Mucosa of descending colon (tissue), 3 donors: ENCODE data around the gene RPS14. TPM values are rescaled to one million over a fixed set of nuclear protein-coding genes. Genes with fewer than 3 reads are reported as not detected.

Experiments used
- ATAC-seq: fragments of 200-7000 bp; cut with Tn5 transposase; one replicate; pipeline ENCODE4 v1.9.1; 2020; ENCODE audit warnings: mild to moderate bottlenecking, moderate library complexity
- DNase-seq, 3 donors: peaks; one replicate each; pipeline ENCODE4 v3.0.0-alpha.2; 2020
- H3K36me3 ChIP-seq: fragments of 200-600 bp; one replicate; pipeline ENCODE4 v1.8.0; 2021; ENCODE audit warnings: low read depth, mild to moderate bottlenecking
- H3K4me1 ChIP-seq: fragments of 200-600 bp; one replicate; pipeline ENCODE4 v1.8.0; 2021; ENCODE audit warnings: low read depth, mild to moderate bottlenecking
- H3K4me3 ChIP-seq: fragments of 200-600 bp; one replicate; pipeline ENCODE4 v1.8.0; 2021; ENCODE audit warnings: mild to moderate bottlenecking
- H3K9me3 ChIP-seq: fragments of 200-600 bp; one replicate; pipeline ENCODE4 v1.8.0; 2021; ENCODE audit warnings: mild to moderate bottlenecking
- CTCF ChIP-seq: fragments of 200-600 bp; IDR thresholded peaks from one replicate; pipeline ENCODE4 v1.8.0; 2022; ENCODE audit warnings: antibody characterized with exemption, mild to moderate bottlenecking
- intact Hi-C, 2 donors: fragments of 100-400 bp; cut with DNase I in 1 of 2; cut with micrococcal nuclease in 1 of 2; formaldehyde crosslinking; loops; one replicate each; pipeline versions ENCODE4 v1.11.0 to v1.11.1; 2022; cut with DNase I, micrococcal nuclease
- long read RNA-seq, 2 donors: library from polyadenylated mRNA; unstranded; transcript quantifications; one replicate each; pipeline ENCODE4 v2.0.0, GENCODE V29; 2019 to 2021
- total RNA-seq, 3 donors: library from RNA; stranded (reverse); fragmentation: NEBNext Ultra II Directional in 2 of 3; extraction: Animal tissue kit (Norgen Biotek cat#: 25700) in 2 of 3; gene quantifications; one replicate each; pipeline versions ENCODE4 v1.2.1 to v1.2.4, GENCODE V29; 2021 to 2023
- donor health status: DM: no; HTN: no; CAD: no; lungs with moderate emphysema.
- donor health status: DM: no; HTN: no; CAD: no.
- donor health status: DM: no; HTN: yes; CAD: no.

RPS14 gene
- 1,000 to 10,000 TPM; 1,569 to 1,671 (median 1,618) TPM for total RNA-seq
- long read RNA-seq, donor 1, transcript RPS14-203 (5 exons, 569 nt), result major isoform, 757 of 798 reads
- long read RNA-seq, donor 1, transcript RPS14-205 (3 exons, 3,119 nt), result minor isoform, 6 of 798 reads
- long read RNA-seq, donor 1, partial matches to known transcripts, result 18 of 798 reads
- long read RNA-seq, donor 1, other reads (novel, unspliced or antisense), result 11 of 798 reads
- long read RNA-seq, donor 2, transcript RPS14-203 (5 exons, 569 nt), result major isoform, 942 of 1,124 reads
- long read RNA-seq, donor 2, transcript RPS14-201 (5 exons, 712 nt), result minor isoform, 6 of 1,124 reads
- long read RNA-seq, donor 2, partial matches to known transcripts, result 137 of 1,124 reads
- long read RNA-seq, donor 2, other reads (novel, unspliced or antisense), result 33 of 1,124 reads

GRCh38 chr5:150449517-150450339 is at the start of gene RPS14:
TSS of gene RPS14 (minus strand) at chr5:150449739. CDS start at chr5:150447733, 2,006 bp downstream.
- Histone ChIP-seq H3K9me3 (no peaks in the 10 kb centered on the region), H3K4me3 (peak within 1 kb of the TSS; percentile 88), H3K4me1 (peaks cover 12% of the 10 kb centered on the region), H3K36me3 (peaks cover 13% of the 10 kb centered on the region)
- DNase-seq, result peak; percentile 96 to 98 (median 97)
- peak; percentile 98 for ATAC-seq
- intact Hi-C loops, result no loop called here
- peak; percentile 84 for TF ChIP-seq CTCF

GRCh38 chr5:150498971-150499370 is 49.4 kb upstream of the RPS14 start:
- intact Hi-C loops, result no loop called here
- Histone ChIP-seq H3K4me1 (peaks cover 29% of the 10 kb centered on the region), H3K36me3 (no peaks in the 10 kb centered on the region), H3K4me3 (no peak overlapping the region), H3K9me3 (no peaks in the 10 kb centered on the region)
- TF ChIP-seq CTCF, result no peak
- DNase-seq (no peak), ATAC-seq (no peak)

- Histone ChIP-seq H3K4me3 (no peak overlapping the region), H3K4me1 (peaks cover 24% of the 10 kb centered on the region), H3K9me3 (no peaks in the 10 kb centered on the region), H3K36me3 (no peaks in the 10 kb centered on the region)
- no peak for TF ChIP-seq CTCF
- ATAC-seq (no peak), DNase-seq (no peak)
- intact Hi-C loops, result no loop called here
These were observed 49.0 kb upstream of the RPS14 start for GRCh38 chr5:150498501-150498900.

GRCh38 chr5:150497989-150498317 is 48.4 kb upstream of the RPS14 start:
- no peak overlapping the region for H3K4me3 ChIP-seq

More at GRCh38 chr5:150497989-150498317, 48.4 kb upstream of the RPS14 start:
- ATAC-seq (no peak), DNase-seq (no peak)
- no peak for TF ChIP-seq CTCF
- Histone ChIP-seq H3K4me1 (peaks cover 21% of the 10 kb centered on the region), H3K36me3 (no peaks in the 10 kb centered on the region), H3K9me3 (no peaks in the 10 kb centered on the region)
- intact Hi-C loops, result no loop called here
